Activated T-cell treated with anti-CD3 and anti-CD28 coated beads, Interleukin-2, amount 50 U/mL, for 48 hours (primary cell): ENCODE data around the gene SURF2.
"Not testable (repeated sequence)": the region's sequence is repeated elsewhere in the genome, so short reads cannot be mapped to it uniquely, and the experiment has no call there.

Experiments used
- DNase-seq, 2 experiments: peaks; one replicate each; pipeline ENCODE4 v3.0.0-alpha.2; 2020

The SURF2 gene

DNA sequence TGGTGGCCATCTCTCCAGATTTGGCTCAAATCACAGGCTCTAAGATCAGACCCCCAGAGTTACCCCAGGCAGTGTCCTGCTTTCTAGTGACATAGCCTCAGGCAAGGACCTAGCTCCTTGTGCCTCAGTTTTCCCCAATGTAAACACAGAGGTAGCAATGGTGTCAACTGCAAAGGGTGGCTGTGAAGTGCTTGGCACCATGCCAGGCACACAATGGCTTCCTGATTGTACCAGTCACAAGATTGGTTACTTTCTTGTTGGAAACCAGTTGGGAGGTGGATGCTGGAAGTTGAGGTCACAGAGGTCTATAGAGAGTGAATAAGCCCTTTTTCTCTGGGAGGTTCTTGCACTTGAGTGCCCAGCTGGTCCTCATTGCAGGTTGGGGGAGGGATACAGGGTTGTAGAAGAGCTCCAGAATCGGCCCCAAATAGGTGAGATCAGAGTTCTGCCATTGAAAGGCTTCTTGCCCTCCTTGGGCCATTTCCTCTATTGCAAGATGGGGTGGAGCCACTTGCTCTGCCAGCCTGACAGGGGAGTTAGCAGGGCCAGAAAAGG, 22.1 kb downstream of the SURF2 start:
- DNase-seq, result no peak

DNA sequence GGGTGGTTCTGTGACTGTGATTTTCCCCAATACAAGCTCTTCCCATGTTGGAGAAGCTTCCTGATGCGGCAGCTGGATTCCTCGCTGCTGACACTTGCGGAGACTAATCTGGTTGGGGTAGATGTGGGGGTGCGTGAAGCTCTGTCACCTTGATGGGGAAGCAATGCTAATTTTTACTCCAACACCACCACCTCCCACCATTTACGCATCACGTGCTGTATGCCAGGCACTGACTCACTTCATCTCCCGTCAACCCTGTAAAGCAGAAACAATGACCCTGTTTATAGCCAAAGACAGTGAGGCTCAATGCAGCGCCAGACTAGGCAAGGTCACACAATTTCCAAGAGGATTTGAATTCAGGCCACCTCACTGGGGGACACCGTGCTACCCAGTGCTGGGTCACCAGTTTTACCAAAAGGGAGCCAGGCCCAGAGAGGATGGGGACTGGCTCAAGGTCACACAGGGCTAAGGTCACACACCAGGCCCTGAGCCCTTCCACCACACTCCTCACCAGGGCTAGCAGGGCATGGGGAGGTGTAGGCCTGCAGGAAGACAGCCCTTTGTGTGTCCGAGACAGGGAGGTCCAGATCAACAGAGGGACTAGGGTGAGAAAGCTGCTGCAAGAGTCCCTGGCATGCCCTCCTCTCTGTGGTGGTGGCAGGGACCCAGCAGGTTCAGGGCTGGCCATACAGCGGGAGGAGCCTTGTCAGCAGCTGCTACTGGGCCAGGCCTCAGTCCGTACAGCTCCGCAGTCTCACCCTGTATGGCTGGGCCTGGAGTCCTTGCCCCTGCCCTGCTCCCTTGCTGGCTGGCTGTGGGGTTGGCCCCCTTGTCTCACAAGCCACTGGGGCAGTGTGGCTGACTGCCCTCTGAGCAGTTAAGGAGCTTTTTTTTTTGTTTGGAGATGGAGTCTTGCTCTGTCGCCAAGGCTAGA, 23.1 kb downstream of the SURF2 start:
- DNase-seq, result no peak

DNA sequence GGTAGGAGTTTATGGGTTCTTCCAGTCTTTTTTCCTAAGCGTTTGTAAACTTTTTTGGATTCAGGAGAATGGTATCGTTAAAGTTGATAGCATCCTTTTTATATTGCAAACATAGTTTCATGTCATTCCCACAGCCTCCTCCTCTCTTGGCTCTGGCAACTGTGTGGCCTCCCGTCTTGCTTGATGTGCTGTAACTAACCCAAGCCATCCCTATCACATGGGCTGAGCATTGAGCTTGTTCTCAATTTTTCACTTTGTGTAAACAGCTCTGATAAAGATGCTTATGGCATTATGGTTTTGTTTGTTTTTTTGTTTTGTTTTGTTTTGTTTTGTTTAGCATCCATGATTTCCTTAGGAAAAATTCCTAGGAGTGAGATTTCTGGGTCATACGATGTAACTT, 24.4 kb downstream of the SURF2 start:
- no peak for DNase-seq

DNA sequence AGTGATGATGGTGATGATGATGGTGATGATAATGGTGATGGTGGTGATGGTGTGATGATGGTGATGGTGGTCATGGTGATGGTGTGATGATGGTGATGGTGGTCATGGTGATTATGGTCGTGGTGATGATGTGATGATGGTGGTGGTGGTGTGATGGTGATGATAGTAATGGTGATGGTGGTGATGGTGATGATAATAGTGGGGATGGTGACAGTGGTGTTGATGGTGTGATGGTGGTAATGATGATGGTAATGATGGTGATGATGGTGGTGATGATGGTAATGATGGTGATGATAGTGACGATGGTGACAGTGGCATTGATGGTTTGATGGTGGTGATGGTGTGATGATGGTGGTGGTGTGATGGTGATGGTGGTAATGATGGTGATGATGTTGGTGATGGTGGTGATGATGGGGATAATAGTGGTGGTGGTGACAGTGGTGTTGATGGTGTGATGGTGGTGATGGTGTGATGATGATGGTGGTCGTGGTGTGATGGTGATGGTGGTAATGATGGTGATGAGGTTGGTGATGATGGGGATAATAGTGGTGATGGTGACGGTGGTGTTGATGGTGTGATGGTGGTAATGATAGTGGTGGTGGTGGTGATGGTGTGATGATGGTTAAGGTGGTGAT, 26.3 kb downstream of the SURF2 start:
- no peak for DNase-seq

DNA sequence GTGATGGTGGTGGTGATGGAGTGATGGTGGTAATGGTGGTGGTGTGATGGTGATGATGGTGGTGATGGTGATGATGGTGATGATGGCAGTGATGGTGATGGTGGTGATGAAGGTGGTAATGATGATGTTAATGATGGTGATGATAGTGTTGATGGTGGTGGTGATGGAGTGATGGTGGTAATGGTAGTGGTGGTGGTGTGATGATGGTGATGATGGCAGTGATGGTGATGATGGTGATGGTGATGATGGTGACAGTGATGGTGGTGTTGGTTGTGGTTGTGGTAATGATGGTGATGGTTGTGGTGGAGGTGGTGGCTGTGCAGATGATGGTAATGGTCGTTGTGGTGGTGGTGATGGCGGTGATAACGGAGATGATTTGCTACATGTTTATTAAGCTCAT, 27.1 kb downstream of the SURF2 start:
- no peak for DNase-seq

DNA sequence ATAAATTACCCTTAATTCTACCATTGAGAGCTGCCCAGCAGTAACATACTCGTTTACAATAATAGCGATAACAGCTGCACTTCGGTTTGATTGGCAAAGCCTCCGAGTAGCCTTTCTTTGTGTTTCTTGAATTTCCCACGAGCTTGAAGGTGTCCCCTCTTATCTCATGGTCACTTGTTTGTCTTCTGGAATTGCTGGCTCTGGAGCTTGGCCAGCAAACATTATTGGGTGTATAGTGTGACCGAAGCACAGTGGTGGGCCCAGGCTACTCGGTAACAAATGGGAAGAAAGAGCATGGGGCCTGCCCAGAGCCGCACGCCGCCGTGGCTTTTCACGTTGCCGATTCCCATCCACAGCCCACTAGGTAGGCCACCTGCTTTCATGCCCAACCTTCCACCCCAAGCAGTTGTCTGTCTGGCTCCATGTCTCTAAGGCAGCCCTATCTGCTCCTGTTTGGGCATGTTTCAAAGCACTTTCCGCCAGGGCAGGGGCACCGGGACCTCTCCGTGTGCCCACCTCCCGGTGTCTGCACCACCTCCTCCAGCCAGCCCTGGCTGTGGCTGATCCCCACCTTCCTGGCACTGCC, 28.5 kb downstream of the SURF2 start:
- no peak for DNase-seq

DNA sequence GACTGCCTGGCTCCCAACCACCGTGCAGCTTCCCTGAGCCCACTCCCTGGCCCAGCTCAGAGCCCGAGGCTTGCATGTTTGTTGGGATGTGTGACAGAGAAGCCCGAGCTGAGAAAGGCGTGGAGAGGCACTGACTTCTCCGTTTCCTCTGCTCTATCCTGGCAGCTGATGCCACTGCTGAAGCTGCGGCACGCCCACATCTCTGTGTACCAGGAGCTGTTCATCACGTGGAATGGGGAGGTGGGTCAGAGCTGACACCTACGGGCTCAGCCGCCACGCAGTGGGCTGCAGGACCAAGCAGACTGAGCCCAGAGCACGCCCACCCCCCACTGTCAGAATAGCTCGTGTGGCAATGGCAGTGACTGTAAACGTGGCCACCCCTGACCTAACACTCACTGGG, 29.1 kb downstream of the SURF2 start:
- no peak for DNase-seq

DNA sequence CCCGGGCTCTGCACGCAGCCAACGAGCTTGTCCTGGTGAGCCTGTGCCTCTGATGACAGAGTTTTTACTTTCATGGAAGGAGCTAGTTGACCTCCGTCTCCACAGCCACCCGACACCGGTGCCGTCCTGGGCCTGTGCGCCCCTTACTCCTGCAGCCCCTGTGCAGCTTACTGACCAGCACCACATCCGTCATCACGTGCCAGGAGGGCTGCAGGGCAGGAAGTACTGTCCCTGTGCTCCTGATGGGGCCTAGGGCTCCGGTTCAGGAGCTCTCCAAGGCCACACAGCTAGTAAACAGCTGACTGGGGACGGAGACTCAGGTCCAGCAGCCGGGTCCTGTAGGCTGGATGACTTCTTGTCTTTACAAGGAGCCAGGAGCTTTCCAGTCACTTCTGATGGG, 30.0 kb downstream of the SURF2 start:
- no peak for DNase-seq

DNA sequence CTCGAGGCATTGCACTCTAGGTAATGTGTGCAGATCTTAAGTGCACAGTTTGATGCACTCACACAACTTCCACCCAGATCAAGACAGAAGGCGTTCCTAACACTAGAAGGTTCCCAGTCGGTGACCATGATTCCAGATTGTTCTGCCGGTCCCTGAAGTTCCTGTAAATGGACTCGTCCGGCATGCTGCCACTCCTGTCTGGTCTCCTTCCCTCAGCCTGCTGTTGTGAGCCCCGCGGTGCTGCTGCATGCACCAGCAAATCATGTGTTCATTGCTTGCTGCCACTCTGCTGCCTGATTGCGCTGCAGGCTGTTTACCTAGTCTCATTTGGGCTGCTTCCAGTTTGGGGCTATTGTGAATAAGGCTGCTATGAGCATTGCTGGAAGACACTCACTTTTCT, 31.3 kb downstream of the SURF2 start:
- DNase-seq, result no peak

DNA sequence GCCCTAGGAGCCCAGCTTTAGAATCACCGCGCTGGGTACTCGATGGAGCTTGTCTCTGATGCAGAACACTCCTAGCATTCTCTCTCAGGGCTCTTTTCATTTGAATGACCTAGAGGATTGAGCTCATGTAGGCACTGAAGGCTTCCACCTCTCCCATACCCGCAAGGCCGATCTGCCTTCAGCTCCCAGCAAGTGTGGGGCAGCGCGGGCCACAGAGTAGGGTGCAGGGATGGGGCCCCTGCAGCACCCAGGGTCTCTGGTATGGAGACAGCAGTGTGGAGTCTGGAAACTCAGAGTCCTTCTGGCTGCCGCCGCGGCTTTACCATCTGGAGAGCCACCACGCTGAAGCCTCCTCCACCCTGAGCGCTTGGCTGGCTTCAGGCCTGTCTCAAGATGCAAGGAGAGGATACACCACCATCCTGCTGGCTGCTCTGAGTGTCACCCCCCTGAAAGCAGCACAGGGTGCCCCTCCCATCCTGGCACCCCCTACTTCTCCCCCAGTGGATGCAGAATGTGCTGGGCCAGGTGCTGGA, 32.7 kb downstream of the SURF2 start:
- DNase-seq, result no peak

DNA sequence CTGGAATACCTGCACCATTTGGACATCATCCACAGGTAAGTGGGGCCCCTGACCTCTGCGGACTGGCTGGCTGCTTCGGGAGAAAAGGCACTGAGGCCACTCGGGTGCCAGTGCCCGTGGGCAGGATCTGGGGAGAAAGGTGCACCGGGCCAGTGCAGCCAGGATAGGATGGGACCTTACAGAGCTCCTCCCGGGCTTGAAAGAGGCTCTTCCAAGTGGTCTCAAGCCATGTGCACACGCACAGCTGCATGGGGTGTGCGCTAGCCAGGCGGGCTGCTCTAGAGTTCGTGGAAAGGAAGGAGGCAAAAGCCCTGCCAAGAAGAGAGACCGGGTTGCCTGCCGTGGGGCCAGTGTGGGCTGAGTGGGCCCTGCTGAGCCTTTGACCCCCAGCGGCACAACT, 33.2 kb downstream of the SURF2 start:
- DNase-seq, result no peak

DNA sequence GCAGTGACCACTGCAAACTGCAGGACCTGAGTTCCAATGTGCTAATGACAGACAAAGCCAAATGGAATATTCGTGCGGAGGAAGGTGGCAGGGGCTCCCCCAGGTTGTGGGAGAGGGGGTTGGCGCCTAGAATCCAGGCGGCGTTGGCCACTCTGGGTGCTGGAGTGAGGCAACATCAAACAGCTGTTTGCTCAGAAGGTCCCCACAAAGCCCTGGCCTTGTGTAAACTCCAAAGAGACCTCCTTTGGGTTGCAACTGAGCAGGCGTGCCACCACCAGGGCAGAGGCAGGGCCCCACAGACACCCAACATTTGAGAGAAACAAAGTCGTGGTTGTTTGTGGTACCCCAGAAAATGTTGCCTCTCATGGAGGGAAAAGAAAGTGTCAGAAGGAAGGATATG, 34.4 kb downstream of the SURF2 start:
- no peak for DNase-seq

DNA sequence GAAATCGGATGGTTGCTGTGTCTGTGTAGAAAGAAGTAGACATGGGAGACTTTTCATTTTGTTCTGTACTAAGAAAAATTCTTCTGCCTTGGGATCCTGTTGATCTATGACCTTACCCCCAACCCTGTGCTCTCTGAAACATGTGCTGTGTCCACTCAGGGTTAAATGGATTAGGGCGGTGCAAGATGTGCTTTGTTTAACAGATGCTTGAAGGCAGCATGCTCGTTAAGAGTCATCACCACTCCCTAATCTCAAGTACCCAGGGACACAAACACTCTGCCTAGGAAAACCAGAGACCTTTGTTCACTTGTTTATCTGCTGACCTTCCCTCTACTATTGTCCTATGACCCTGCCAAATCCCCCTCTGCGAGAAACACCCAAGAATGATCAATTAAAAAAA, 35.1 kb downstream of the SURF2 start:
- DNase-seq, result not testable (repeated sequence)

DNA sequence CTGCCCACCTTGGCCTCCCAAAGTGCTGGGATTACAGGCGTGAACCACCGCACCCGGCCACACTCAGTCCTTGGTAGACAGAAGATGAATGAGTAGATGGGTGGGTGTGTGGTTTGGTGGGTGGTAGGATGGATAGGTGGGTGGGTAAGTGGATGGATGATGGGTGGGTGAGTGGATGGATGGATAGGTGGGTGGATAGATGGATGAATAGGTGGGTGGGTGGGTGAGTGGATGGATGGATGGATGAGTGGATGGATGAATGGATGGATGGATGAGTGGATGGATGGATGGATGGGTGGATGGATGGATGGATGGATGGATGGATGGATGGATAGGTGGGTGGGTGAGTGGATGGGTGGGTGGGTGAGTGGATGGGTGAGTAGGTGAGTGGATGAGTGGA, 36.0 kb downstream of the SURF2 start:
- DNase-seq, result not testable (repeated sequence)

DNA sequence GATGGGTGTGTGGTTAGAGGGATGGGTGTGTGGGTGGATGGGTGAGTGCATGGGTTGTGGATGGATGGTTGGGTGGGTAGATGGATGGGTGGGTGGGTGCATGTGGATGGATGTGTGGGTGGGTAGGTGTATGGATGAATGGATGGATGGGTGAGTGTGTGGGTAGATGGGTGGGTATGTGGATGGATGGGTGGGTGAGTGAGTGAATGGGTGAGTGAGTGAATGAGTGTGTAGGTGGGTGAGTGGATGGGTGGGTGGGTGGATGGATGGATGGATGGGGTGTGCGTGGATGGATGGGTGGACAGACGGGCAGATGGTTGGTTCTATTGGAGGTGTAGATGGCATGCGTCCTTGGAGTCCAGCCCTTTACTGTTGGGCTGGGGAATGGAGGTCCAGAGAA, 37.0 kb downstream of the SURF2 start:
- DNase-seq, result no peak

DNA sequence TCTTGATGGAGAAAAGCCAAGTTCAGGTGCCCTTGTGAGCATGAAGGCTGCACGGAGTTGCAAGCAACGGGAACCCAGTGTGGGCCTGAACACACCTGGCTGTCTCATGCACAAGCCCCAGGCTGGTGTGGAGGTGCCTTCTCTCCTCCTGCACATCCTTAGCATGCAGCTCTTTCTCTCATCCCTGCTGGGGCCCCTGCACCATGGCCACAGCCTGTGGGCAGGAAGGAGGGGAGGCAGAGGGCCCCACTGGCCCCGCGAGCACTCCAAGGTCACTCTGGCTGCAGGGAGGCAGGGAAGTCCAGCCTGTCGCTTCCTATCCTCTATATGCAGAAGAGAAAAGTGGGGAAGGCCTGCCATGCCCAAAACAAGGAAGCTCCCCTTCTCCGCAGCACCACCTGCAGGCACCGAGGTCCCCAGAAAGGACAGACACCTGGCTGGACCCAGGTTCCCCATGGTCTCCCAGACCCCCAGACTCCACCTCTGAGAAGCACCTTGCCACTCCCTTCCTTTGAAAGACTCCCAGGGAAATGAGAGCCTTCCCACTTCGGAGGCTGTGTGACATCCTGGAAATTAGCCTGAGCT, 38.4 kb downstream of the SURF2 start:
- DNase-seq, result no peak

DNA sequence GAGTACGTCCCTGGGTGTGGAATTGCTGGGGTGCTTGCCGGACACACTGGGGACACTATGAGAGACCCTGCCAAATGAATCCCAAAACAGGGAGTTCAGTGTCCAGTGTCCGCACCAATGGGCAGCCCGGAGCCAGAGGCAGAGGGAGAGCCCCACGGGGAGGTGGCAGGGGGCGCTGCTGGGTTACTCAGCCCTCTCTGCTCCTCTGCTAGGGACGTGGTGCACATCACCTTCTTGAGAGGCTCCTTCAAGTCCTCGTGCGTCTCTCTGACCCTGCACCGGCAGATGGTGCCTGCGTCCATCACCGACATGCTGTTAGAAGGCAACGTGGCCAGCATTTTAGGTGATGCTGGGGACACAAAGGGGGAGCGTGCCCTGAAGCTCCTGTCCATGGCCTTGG, 40.6 kb downstream of the SURF2 start:
- DNase-seq, result no peak

DNA sequence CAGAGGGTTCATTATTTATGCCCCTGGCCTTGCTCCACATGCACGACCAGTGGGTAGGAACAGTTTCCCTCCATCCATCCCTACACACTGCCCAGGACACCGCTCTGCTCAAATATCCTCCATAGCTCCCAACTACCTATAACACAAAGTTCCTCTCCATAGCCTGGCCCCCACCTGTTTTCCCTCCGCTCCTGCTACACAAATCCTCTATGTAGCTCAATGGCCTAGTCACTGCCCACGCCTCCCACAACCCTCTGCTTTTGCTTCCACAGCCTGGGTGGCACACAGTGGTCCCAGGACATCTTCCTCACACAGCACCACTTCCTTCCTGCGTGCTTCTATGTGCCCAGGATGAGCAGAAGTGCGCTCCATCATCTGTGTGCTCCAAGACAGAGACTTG, 41.0 kb downstream of the SURF2 start:
- no peak for DNase-seq

DNA sequence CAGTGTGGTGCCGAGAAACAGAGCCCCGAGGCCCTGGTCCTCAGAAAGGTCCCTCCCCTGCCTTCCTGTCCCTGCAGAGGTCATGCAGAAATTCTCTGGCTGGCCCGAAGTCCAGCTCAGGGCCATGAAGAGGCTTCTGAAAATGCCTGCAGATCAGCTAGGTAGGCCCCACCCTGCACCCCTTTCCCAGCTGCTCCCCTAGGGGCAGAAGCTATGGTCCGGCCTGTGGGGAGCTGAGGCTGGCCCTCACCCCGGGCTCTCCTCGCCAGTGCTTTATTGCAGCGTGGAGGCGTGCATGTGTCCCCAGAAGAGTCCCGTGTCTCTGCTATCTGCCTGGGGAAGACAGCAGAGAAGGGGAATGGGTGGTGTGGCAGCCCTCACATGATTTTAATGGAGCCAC, 41.5 kb downstream of the SURF2 start:
- no peak for DNase-seq

DNA sequence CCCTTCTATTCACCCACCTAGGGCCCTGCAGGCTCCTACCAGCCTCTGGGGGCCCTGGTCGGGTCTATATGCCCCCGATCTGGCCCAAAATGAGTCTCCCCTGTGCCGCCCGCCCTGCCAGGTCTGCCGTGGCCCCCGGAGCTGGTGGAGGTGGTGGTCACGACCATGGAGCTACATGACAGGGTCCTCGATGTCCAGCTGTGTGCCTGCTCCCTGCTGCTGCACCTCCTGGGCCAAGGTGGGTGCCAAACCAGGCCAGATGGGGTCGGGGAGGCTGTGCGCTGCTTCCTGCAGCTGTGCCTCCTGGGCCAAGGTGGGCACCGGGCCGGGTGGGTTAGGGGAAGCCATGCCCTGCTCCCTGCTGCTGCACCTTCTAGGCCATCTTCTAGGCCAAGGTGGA, 43.9 kb downstream of the SURF2 start:
- DNase-seq, result no peak

DNA sequence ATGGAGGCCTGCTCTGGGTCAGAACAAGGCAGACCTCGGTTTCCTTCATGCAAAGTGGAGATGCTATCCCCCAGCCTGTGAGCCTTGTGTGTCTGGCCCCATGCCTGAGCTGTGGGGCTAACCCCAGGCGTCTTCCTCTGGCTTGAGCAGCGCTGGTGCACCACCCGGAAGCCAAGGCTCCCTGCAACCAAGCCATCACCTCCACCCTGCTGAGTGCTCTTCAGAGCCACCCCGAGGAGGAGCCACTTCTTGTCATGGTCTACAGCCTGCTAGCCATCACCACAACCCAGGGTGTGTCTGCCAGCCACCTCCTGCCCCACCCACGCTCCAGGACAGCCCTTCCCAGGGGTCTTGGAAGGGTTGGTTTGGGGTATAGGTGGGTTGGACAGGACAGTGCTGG, 45.2 kb downstream of the SURF2 start:
- no peak for DNase-seq

DNA sequence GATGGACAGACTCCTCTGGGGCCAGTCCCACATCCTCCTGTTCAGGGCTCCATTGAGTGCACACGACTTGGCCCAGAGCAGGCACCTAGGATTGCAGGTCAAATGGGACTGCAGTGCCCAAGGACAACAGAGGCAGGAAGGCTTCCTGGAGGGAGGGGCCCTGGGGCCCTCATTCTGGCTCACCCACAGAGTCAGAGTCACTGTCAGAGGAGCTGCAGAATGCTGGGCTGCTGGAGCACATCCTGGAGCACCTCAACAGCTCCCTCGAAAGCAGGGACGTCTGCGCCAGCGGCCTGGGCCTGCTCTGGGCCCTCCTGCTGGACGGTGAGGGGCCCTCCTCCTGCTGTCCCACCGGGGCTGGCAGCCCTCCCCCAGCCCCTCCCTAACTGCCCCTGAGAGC, 46.3 kb downstream of the SURF2 start:
- DNase-seq, result no peak

DNA sequence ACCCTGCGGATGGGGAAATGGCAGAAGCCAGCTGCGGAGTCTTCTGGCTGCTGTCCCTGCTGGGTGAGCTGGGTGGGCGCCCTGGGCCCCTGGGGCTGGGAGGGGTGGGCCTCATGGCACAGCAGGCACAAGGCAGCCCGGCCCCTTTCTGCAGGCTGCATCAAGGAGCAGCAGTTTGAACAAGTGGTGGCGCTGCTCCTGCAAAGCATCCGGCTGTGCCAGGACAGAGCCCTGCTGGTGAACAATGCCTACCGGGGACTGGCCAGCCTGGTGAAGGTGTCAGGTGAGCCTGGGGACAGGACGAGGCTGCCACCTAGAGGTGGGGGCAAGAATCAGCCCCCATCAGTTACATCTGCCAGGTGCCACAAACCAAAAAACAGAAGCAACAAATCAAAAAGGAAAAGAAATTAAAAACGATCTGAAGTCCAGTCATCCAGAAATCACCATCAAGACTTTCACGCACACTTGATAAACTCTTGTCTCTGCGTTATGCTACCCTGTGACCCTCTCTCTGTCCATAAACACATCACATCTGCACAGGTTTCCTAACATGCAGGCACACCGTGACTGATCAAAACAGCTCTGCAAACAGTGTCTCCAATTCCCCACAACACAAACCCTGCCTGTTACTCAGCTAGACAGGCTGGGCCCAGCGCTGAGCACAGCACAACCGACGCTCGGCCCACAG, 47.6 kb downstream of the SURF2 start:
- peak; percentile 66 to 75 for DNase-seq
